K562 treated with DMSO at 1 percent for 4 hours (cell line): ENCODE data around the gene PCDHB10. TPM values are rescaled to one million over a fixed set of nuclear protein-coding genes. Genes with fewer than 3 reads are reported as not detected.

Source experiments
- total RNA-seq: library from RNA; unstranded; fragments of 300-600 nt; gene quantifications from 2 replicates; pipeline ENCODE4 v1.2.3, GENCODE V29; 2022; ENCODE audit not compliant: insufficient read depth

Gene PCDHB10
- not detected in 2 replicates for total RNA-seq

DNA sequence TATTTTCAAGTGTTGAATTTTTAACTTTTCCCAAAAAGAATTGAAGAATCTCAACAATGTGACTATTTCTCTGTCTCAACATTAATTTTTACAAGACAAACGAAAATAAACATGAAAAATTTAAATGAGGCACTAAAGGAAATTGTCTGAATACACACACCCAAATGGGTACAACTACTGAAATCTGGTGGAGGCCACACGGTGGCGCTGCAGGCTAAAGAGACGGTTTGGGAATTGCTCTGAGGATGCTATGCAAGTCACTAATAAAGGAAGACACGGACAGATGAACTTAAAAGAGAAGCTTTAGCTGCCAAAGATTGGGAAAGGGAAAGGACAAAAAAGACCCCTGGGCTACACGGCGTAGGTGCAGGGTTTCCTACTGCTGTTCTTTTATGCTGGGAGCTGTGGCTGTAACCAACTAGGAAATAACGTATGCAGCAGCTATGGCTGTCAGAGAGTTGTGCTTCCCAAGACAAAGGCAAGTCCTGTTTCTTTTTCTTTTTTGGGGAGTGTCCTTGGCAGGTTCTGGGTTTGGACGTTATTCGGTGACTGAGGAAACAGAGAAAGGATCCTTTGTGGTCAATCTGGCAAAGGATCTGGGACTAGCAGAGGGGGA, at the start of gene PCDHB10:
Gene PCDHB10 (plus strand): TSS at position 244 of the 616 bp plus-strand sequence. CDS start 200 bp downstream, at position 444.

GRCh38 chr5:141149812-141150211, 42.3 kb upstream of the PCDHB10 start, which contains the start of gene PCDHB6:
PCDHB6 (plus strand) TSS chr5:141150057; CDS start chr5:141150258, 201 bp downstream.

GRCh38 chr5:141172381-141173204, 19.6 kb upstream of the PCDHB10 start, which contains the start of gene PCDHB7:
PCDHB7 (plus strand) TSS chr5:141172644; CDS start chr5:141172836, 192 bp downstream.

GRCh38 chr5:141177577-141178191, 14.5 kb upstream of the PCDHB10 start, which contains the start of gene PCDHB8:
PCDHB8 (plus strand) TSS chr5:141177790; CDS start chr5:141178035, 245 bp downstream.

GRCh38 chr5:141182248-141182647, 9.9 kb upstream of the PCDHB10 start, which contains the start of gene PCDHB16:
PCDHB16 (plus strand) TSS chr5:141182387; CDS start chr5:141182560, 173 bp downstream.

GRCh38 chr5:141186897-141187512, 5.1 kb upstream of the PCDHB10 start, which contains the start of gene PCDHB9:
PCDHB9 (plus strand) TSS chr5:141187161; CDS start chr5:141187319, 158 bp downstream.

DNA sequence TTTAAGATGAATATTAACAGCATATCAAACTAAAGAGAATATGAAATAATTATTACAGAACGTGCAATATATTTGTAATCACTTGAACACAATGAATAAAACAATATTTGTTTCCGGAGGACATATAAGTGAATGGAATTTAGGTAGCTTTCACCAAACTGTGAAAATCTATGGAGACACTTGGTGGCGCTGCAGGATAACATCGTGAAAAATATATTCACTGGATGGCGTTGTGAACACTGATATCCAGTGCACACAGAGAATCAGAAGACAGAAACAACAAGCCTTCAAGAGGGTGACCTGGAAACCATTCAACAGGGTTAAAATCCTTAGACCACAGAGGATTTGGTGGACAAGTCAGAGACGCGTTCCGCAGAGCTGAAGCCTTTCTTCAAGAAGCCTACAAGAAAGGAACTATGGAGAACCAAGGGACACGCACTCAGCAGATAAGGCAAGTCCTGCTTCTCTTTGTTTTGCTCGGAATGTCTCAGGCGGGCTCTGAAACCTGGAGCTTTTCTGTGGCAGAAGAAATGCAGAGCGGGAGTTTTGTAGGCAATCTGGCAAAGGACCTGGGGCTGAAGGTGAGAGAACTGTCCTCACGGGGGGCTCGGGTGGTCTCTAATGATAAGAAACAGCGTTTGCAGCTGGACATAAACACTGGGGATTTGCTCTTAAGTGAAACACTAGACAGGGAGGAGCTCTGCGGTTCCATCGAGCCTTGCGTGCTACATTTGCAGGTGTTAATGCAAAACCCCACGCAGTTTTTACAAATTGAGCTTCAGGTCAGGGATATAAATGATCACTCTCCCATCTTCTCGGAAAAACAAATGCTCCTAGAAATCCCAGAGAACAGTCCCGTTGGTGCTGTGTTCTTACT, 7.4 kb downstream of the PCDHB10 start, which contains the start of gene PCDHB11:
Gene PCDHB11 (plus strand): TSS at position 269 of the 877 bp plus-strand sequence. CDS start 148 bp downstream, at position 417.

DNA sequence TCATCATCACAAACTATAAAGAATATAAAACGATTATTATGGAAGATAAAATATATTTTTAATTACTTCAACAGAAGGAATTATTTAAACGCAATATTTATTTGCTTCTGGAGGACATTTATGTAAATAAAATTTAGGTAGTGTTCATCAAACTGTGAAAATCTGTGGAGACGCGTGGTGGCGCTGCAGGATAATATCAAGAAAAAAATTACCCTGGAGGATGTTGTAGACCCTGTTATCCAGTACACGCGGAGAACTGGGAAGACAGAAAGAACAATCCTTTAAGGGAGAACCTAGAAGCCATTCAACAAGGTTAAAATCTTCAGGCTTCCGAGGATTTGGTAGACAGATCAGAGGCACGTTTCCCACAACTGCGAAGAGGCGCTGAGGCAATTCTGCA, 16.3 kb downstream of the PCDHB10 start, which contains the start of gene PCDHB12:
Gene PCDHB12 (plus strand): TSS at position 242 of the 400 bp plus-strand sequence. CDS start 189 bp downstream, outside the sequence.

DNA sequence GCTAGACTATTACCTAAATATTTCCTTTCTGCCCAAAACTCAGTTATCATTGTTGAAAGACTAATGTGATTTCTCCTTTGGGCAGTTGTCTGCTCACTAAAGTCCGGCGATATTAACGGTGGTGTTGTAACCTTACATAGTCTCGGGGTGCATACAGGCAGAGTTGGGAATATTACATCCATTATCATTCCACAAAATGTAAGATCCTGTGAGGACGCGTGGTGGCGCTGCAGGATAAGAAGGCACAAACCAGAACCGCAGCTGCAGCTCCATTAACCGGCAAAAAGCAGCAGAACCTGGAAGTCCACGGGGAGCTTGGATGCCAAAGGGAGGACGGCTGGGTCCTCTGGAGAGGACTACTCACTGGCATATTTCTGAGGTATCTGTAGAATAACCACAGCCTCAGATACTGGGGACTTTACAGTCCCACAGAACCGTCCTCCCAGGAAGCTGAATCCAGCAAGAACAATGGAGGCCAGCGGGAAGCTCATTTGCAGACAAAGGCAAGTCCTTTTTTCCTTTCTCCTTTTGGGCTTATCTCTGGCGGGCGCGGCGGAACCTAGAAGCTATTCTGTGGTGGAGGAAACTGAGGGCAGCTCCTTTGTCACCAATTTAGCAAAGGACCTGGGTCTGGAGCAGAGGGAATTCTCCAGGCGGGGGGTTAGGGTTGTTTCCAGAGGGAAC, 21.6 kb downstream of the PCDHB10 start, which contains the start of gene PCDHB13:
Gene PCDHB13 (plus strand): TSS at position 264 of the 684 bp plus-strand sequence. CDS start 205 bp downstream, at position 469.

GRCh38 chr5:141223112-141223783, 31.1 kb downstream of the PCDHB10 start, which contains the start of gene PCDHB14:
PCDHB14 (plus strand) TSS chr5:141223343; CDS start chr5:141223506, 163 bp downstream.

Other genes with a start within 250 kb of the PCDHB10 start
- not detected in 2 replicates for gene PCDHAC2, start 225.9 kb upstream of the PCDHB10 start, total RNA-seq
- not detected in 2 replicates for gene PCDHB1, start 141.0 kb upstream of the PCDHB10 start, total RNA-seq
- gene PCDHB2, start 97.7 kb upstream of the PCDHB10 start, total RNA-seq = not detected in 2 replicates
- not detected in 2 replicates for gene PCDHB3, start 91.9 kb upstream of the PCDHB10 start, total RNA-seq
- gene PCDHB4, start 70.5 kb upstream of the PCDHB10 start, total RNA-seq = not detected in 2 replicates
- gene PCDHB5, start 57.1 kb upstream of the PCDHB10 start, total RNA-seq = not detected in 2 replicates
- gene PCDHB6, start 42.3 kb upstream of the PCDHB10 start, total RNA-seq = not detected in 2 replicates
- not detected in 2 replicates for gene PCDHB7, start 19.7 kb upstream of the PCDHB10 start, total RNA-seq
- gene PCDHB8, start 14.6 kb upstream of the PCDHB10 start, total RNA-seq = not detected in 2 replicates
- gene PCDHB16, start 10.0 kb upstream of the PCDHB10 start, total RNA-seq = not detected in 2 replicates
- not detected in 2 replicates for gene PCDHB9, start 5.2 kb upstream of the PCDHB10 start, total RNA-seq
- gene PCDHB11, start 7.3 kb downstream of the PCDHB10 start, total RNA-seq = not detected in 2 replicates
- gene PCDHB12, start 16.4 kb downstream of the PCDHB10 start, total RNA-seq = not detected in 2 replicates
- gene PCDHB13, start 21.6 kb downstream of the PCDHB10 start, total RNA-seq = not detected in 2 replicates
- not detected in 2 replicates for gene PCDHB14, start 31.0 kb downstream of the PCDHB10 start, total RNA-seq
- gene PCDHB15, start 53.0 kb downstream of the PCDHB10 start, total RNA-seq = not detected in 2 replicates
- gene SLC25A2, start 111.7 kb downstream of the PCDHB10 start, total RNA-seq = not detected in 2 replicates
- 87.4 and 92.8 TPM in 2 replicates for gene TAF7, start 128.4 kb downstream of the PCDHB10 start, total RNA-seq
- gene PCDHGA1, start 138.2 kb downstream of the PCDHB10 start, total RNA-seq = 0.37 TPM in 1 of 2 replicates, not detected in the other
- 0.12 TPM in 1 of 2 replicates, not detected in the other for gene PCDHGA2, start 146.4 kb downstream of the PCDHB10 start, total RNA-seq
- gene PCDHGA3, start 151.5 kb downstream of the PCDHB10 start, total RNA-seq = 0.46 TPM in 1 of 2 replicates, not detected in the other
- gene PCDHGB1, start 157.7 kb downstream of the PCDHB10 start, total RNA-seq = not detected in 2 replicates
- 0.42 and 0.76 TPM in 2 replicates for gene PCDHGA4, start 162.7 kb downstream of the PCDHB10 start, total RNA-seq
- gene PCDHGB2, start 167.6 kb downstream of the PCDHB10 start, total RNA-seq = 0.48 and 0.70 TPM in 2 replicates
- gene PCDHGA5, start 171.8 kb downstream of the PCDHB10 start, total RNA-seq = 0.16 TPM in 1 of 2 replicates, not detected in the other
- gene PCDHGB3, start 177.9 kb downstream of the PCDHB10 start, total RNA-seq = 0.51 and 0.74 TPM in 2 replicates
- gene PCDHGA6, start 181.5 kb downstream of the PCDHB10 start, total RNA-seq = 0.27 and 0.35 TPM in 2 replicates
- gene PCDHGA7, start 190.4 kb downstream of the PCDHB10 start, total RNA-seq = not detected in 2 replicates
- gene PCDHGB4, start 195.3 kb downstream of the PCDHB10 start, total RNA-seq = 0.21 TPM in 1 of 2 replicates, not detected in the other
- gene PCDHGA8, start 200.3 kb downstream of the PCDHB10 start, total RNA-seq = 0.24 TPM in 1 of 2 replicates, not detected in the other
- gene PCDHGB5, start 205.6 kb downstream of the PCDHB10 start, total RNA-seq = not detected in 2 replicates
- gene PCDHGA9, start 210.4 kb downstream of the PCDHB10 start, total RNA-seq = not detected in 2 replicates
- not detected in 2 replicates for gene PCDHGB6, start 215.7 kb downstream of the PCDHB10 start, total RNA-seq
- gene PCDHGA10, start 220.6 kb downstream of the PCDHB10 start, total RNA-seq = not detected in 2 replicates
- gene PCDHGB7, start 225.3 kb downstream of the PCDHB10 start, total RNA-seq = not detected in 2 replicates
- gene PCDHGA11, start 228.7 kb downstream of the PCDHB10 start, total RNA-seq = not detected in 2 replicates
- gene PCDHGA12, start 238.2 kb downstream of the PCDHB10 start, total RNA-seq = not detected in 2 replicates